Hematopoietic multipotent progenitor cell treated with erythropoietin and hydrocortisone succinate and interleukin-3 and kit ligand, for 15 days (in vitro differentiated cells): ENCODE measurements around the gene RAF1.
"Not testable (repeated sequence)": the region's sequence is repeated elsewhere in the genome, so short reads cannot be mapped to it uniquely, and the experiment has no call there.

Experiments
- DNase-seq: peaks from one replicate; pipeline ENCODE4 v3.0.0-alpha.2; 2015; ENCODE audit warnings: low spot score

The RAF1 gene

DNA sequence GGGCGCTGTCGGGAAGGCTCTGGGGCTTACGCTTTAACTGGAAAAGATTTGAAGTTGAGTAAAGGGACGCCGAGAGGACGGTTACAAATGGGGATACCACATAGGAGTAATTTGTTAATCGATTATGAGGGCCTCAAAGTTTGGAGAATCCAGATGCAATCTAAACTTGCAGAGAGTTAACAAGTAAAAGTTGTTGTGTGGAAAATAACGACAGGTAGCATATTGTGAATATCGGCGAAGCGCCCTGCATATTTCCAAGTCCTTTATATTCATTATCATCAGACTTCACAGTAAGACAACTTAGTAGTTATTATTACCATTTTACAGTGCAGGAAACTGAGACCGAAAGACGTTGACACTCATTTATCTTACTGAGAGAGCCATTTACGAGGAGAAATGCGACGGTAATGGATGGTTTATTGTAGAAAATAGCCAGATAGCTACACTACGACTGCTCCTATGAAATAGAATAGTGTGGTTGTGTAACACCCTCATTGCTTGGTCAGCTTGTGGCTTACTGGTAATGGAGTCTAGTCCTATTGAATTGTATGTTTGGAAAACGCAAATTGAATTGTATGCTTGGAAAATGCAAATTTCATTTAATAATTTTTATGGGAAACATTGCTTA, 106.3 kb downstream of the RAF1 start:
- DNase-seq: peak; percentile 18

DNA sequence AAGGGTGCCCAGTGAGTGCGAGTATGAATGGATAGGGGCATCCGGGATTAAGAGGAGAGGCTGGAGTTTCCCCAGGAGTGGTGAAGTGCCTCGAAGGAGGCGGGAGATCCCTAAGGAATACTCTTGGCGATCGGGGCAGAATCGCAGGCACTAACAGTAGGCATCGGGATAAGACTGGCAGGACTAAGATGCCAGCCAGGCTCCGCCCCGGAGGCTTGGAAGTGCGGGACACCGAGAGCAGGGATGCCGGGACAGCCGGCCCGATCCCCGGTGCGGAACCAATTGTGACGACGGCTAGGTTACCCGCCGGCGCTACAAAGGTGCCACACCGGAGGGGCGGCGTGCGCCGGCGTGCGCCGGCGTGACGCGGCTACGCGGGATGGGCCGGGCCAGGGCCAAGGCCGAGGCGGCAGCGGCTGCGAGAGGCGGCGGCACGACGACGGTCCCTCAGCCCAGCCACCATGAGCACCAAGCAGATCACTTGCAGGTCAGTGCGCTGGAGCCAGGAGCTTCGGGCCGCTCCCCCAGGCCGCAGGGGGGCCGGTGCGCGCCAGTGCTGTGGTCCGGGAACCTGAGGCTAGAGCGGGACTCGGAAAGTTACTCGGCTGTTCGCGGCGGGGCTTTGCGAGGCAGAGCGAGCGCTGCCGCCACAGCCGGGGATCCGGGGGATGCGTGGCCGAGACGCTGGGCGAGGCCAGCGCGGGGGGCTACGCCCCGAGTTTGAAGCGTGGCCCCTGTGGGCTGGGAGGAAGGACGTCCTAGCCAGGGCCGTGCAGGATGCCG, 107.0 kb downstream of the RAF1 start, which contains the start of gene MKRN2:
Gene MKRN2 (plus strand): TSS at position 398 of the 783 bp plus-strand sequence. CDS start 64 bp downstream, at position 462.
- DNase-seq: peak; percentile 89

DNA sequence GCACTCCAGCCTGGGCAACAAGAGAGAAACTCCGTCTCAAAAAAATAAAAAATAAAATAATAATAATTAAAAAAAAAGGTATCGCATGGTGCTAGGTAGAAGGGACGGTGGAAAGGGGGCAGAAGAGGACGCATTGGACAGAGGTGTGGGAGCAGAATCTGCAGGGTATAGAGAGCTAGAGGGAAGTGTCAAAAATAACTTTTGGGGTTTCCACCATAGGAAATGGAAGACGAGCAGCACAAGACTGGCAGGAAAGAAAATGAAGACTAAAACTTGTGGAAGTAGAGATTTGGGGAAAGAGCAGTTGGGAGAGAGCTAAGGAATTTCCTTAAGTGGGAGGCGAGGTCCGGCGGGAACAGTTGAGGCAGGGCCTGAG, 107.6 kb downstream of the RAF1 start:
- no peak for DNase-seq

DNA sequence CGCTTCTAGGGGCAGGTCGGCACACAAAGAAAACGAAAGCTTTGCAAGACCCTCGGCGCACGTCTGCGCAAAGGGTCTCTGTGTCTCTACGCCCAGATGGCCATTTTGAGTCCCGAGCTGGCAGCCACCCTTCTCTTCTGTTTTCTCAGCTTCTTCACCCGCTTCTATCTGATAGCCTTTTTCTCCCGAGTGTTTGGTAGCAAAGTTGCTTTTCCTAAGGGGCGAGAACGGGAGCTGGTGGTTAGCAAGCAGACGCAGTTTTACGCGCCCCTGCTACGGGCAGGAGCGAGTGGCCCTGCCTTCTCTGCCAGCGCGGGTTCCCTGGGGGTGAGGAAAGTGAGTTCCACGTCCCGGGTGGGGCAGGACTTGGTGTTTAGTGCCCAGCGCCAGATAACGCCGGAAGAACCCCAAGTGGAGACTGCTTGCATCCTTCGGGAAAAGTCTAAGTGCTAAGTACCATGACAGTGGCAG, 110.0 kb downstream of the RAF1 start:
- DNase-seq: peak; percentile 52

DNA sequence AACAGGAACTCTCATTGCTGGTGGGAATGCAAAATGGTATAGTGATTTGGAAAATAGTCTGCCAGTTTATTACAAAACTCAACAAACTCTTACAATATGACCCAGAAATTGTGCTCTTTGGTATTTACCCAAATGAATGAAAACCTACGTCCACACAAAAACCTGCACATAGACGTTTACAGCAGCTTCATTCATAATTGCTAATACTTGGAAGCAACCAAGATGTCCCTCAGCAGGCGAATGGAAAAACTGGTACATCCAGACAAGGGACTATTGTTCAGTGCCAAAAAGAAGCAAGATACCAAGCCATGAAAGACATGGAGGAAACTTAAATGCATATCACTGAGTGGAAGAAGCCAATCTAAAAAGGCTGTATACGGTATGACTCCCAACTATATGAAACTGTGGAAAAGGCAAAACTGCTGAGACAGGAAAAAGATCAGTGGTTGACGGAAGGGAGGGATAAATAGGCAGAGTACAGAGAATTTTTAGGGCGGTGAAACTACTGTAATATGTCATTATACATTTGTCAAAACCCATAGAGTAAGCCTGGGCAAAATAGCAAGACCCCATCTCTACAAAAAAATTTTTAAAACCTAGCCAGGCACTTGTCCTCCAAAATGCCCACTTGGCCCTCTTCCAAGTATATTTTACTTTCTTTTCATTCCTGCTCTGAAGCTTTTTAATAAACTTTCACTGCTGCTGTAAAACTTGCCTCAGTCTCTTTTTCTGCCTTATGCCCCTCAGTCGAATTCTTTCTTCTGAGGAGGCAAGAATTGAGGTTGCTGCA, 113.8 kb downstream of the RAF1 start:
- no peak for DNase-seq

DNA sequence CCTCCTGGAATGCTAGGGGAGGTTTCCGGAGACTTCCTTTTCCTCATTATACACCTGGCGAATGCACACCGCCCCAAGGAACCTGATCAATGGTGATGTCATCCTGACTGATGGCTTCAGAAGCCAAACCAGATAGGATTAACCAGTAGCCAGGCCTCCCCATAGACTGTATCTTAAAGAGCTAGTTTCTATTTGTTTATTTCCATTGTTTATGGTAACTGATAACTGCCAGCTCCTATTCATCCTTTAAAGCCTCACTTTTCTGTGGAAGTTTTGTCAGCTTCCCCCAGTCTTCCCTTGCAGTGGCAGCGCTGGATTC, 118.5 kb downstream of the RAF1 start, which contains the start of gene MKRN2OS:
Gene MKRN2OS (minus strand): TSS at position 27 of the 319 bp plus-strand sequence. CDS start 35 bp downstream, outside the sequence.
- DNase-seq: no peak

DNA sequence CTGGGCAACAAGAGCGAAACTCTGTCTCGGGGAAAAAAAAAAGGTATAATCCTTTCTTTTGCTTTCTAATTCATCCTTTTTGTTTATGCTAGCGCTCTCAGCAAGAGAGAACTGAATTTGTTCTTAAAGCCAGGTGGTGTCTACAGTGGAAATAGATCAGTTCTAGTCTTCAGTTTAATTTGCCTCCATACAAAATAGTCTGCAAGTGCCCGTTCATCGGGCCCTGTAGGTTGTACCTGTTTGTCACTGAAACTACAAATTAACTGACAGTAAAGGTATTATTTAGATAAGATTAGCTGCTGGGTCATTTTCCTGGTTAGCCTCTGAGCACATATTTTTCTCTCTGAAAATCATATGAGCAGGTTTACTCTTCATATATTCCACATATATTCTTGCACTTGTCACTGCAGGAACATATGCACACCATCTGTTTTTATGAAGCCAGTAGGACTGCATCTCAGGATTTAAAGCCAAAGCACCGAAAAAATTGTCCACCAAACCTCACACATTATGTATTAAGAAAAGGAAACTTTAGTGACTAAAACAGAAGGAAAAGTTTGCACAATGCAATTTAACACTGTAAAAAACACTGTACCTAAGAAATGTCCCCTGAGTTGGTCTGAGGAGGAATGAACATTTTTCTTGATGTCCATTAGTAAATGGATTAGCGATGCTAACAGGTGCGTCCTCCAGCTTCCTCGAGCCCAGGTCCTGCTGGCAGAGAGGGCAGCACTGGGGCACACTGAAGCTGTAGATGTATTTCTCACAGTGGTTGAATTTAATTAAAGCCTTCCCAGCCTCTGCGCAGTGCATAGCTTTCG, 119.1 kb downstream of the RAF1 start:
- no peak for DNase-seq

DNA sequence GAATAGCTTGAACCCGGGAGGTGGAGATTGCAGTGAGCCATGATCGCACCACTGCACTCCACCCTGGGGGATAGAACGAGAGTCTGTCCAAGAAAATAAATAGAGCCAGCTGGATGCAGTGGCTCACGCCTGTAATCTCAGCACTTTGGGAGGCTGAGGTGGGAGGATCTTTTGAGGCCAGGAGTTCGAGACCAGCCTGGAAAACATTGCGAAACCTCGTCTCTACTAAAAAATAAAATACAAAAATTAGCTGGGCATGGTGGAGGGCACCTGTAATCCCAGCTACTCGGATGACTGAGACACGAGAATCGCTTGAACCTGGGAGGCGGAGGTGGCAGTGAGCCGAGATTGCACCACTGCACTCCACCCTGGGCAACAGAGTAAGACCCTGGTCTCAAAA, 120.4 kb downstream of the RAF1 start:
- DNase-seq: not testable (repeated sequence)

DNA sequence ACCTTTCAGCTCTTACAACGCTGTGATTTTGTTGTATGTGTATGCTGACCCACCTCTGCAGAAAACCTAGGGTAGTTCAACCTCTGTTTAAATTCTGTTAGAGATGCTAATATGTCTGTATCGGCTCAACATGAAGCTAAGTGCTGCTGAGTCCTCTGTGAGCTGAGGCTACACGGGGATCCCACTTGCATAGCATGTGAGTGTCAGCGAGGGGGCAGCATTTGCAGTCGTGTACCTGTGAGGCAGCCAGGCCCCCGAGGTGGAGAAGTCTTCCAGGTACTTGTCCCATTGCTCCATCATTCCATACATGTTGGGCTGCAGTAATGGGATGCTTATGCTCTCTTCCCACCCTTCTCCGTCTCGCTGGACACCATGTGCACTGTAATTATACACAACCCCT, 122.3 kb downstream of the RAF1 start:
- DNase-seq: no peak

DNA sequence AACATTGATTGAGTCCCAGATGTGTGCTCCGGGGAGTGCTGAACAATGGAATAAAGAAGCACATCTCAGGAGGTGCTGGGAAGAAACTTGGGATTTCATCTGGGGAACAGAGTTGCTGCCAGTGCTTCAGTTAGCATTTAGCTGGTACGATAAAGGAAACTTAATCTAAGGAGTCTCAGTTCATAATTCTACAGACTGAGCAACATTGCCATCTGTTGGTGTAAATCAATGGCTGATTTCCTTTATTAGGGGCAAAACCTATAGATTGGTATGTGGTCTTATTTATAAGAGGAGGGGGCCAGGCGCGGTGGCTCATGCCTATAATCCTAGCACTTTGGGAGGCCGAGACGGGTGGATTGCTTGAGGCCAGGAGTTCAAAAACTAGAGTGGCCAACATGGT, 127.5 kb downstream of the RAF1 start:
- DNase-seq: no peak
